H1 (cell line): ENCODE results near the gene SPTBN4. TPM values are rescaled to one million over a fixed set of nuclear protein-coding genes. Genes with fewer than 3 reads are reported as not detected.
A peak's percentile ranks its signal among the peaks of the same experiment; 100 is the strongest.

Experiments used
- HDAC2 ChIP-seq, 2 experiments: fragments of 300-600 bp in 1 of 2; sonication (generic) in 1 of 2; IDR thresholded peaks; 2 replicates each; pipeline ENCODE4 v1.6.1; 2011 to 2012; ENCODE audit warnings: low read depth in 2 of 2, low read length in 2 of 2, mild to moderate bottlenecking in 2 of 2, moderate library complexity in 2 of 2, borderline replicate concordance in 1 of 2, inconsistent platforms in 1 of 2
- SIN3A ChIP-seq, 2 experiments: IDR thresholded peaks in 1 of 2; conservative IDR thresholded peaks in 1 of 2; 2 replicates each; pipeline ENCODE4 v1.6.1; 2011 to 2012; ENCODE audit warnings: low read length in 2 of 2, improper control_type of control experiment in 1 of 2, low read depth in 1 of 2, mild to moderate bottlenecking in 1 of 2
- SP4 ChIP-seq: IDR thresholded peaks from 2 replicates; pipeline ENCODE4 v1.6.1; 2012; ENCODE audit warnings: low read length, inconsistent platforms
- TAF7 ChIP-seq: optimal IDR thresholded peaks from 2 replicates; pipeline ENCODE3; 2011; ENCODE audit warnings: low read depth, mild to moderate bottlenecking, inconsistent platforms, low read length, moderate library complexity, borderline replicate concordance
- USF2 ChIP-seq: IDR thresholded peaks from 2 replicates; pipeline ENCODE4 v1.6.1; 2011; ENCODE audit warnings: low read length, improper control_type of control experiment
- polyA plus RNA-seq, 7 experiments: library from polyadenylated mRNA; depleted of rRNA in 3 of 7; stranded (reverse) in 5 of 7; unstranded in 2 of 7; fragments of >200 nt in 5 of 7; fragments of 200-250 nt in 2 of 7; gene quantifications; 1 replicate in 5 of 7; 2 replicates in 1 of 7; 4 replicates in 1 of 7; pipeline versions ENCODE4 v1.2.1 to v1.2.3, GENCODE V29; 2011 to 2013; ENCODE audit warnings: missing spikeins in 2 of 7, mixed read lengths in 2 of 7
- total RNA-seq: library from RNA; stranded (reverse); fragmentation: NEBNext Ultra II Directional; extraction: Animal tissue kit (Norgen Biotek cat#: 25700); gene quantifications from 2 replicates; pipeline ENCODE4 v1.2.1, GENCODE V29; 2021
- TF ChIP-seq, protein P1 (sequence below): fragments of 300-600 bp; sonication (generic); IDR thresholded peaks from 2 replicates; pipeline ENCODE4 v1.7.1; 2012; ENCODE audit warnings: low read length, moderate library complexity, mild to moderate bottlenecking, inconsistent platforms; ENCODE audit not compliant: insufficient replicate concordance

Gene SPTBN4
- total and polyA plus RNA-seq, 2 of the 8 experiments (the other 6 are each of a cell fraction or from before 2014, with no cell fraction given) = 1.9 to 3.0 TPM

- TF ChIP-seq, protein P1, sequence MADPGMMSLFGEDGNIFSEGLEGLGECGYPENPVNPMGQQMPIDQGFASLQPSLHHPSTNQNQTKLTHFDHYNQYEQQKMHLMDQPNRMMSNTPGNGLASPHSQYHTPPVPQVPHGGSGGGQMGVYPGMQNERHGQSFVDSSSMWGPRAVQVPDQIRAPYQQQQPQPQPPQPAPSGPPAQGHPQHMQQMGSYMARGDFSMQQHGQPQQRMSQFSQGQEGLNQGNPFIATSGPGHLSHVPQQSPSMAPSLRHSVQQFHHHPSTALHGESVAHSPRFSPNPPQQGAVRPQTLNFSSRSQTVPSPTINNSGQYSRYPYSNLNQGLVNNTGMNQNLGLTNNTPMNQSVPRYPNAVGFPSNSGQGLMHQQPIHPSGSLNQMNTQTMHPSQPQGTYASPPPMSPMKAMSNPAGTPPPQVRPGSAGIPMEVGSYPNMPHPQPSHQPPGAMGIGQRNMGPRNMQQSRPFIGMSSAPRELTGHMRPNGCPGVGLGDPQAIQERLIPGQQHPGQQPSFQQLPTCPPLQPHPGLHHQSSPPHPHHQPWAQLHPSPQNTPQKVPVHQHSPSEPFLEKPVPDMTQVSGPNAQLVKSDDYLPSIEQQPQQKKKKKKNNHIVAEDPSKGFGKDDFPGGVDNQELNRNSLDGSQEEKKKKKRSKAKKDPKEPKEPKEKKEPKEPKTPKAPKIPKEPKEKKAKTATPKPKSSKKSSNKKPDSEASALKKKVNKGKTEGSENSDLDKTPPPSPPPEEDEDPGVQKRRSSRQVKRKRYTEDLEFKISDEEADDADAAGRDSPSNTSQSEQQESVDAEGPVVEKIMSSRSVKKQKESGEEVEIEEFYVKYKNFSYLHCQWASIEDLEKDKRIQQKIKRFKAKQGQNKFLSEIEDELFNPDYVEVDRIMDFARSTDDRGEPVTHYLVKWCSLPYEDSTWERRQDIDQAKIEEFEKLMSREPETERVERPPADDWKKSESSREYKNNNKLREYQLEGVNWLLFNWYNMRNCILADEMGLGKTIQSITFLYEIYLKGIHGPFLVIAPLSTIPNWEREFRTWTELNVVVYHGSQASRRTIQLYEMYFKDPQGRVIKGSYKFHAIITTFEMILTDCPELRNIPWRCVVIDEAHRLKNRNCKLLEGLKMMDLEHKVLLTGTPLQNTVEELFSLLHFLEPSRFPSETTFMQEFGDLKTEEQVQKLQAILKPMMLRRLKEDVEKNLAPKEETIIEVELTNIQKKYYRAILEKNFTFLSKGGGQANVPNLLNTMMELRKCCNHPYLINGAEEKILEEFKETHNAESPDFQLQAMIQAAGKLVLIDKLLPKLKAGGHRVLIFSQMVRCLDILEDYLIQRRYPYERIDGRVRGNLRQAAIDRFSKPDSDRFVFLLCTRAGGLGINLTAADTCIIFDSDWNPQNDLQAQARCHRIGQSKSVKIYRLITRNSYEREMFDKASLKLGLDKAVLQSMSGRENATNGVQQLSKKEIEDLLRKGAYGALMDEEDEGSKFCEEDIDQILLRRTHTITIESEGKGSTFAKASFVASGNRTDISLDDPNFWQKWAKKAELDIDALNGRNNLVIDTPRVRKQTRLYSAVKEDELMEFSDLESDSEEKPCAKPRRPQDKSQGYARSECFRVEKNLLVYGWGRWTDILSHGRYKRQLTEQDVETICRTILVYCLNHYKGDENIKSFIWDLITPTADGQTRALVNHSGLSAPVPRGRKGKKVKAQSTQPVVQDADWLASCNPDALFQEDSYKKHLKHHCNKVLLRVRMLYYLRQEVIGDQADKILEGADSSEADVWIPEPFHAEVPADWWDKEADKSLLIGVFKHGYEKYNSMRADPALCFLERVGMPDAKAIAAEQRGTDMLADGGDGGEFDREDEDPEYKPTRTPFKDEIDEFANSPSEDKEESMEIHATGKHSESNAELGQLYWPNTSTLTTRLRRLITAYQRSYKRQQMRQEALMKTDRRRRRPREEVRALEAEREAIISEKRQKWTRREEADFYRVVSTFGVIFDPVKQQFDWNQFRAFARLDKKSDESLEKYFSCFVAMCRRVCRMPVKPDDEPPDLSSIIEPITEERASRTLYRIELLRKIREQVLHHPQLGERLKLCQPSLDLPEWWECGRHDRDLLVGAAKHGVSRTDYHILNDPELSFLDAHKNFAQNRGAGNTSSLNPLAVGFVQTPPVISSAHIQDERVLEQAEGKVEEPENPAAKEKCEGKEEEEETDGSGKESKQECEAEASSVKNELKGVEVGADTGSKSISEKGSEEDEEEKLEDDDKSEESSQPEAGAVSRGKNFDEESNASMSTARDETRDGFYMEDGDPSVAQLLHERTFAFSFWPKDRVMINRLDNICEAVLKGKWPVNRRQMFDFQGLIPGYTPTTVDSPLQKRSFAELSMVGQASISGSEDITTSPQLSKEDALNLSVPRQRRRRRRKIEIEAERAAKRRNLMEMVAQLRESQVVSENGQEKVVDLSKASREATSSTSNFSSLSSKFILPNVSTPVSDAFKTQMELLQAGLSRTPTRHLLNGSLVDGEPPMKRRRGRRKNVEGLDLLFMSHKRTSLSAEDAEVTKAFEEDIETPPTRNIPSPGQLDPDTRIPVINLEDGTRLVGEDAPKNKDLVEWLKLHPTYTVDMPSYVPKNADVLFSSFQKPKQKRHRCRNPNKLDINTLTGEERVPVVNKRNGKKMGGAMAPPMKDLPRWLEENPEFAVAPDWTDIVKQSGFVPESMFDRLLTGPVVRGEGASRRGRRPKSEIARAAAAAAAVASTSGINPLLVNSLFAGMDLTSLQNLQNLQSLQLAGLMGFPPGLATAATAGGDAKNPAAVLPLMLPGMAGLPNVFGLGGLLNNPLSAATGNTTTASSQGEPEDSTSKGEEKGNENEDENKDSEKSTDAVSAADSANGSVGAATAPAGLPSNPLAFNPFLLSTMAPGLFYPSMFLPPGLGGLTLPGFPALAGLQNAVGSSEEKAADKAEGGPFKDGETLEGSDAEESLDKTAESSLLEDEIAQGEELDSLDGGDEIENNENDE = no peak
- peak in 1 of 2 experiments; percentile 88; a peak in 2 of 4 replicates for TF ChIP-seq HDAC2 (IDR thresholded peaks at IDR 0.05; ENCODE audit: borderline replicate concordance in 1 of 2, low read depth in 2 of 2, low read length in 2 of 2)
- peak; percentile 48 to 63; a peak in 2 of 4 replicates for TF ChIP-seq SIN3A (conservative IDR thresholded peaks at IDR 0.05 in 1 of 2, IDR thresholded peaks at IDR 0.05 in 1 of 2; ENCODE audit: low read depth in 1 of 2, low read length in 2 of 2)
- TF ChIP-seq USF2 = no peak
- TF ChIP-seq TAF7 = peak; percentile 68
- TF ChIP-seq SP4 = peak; percentile 88; the same call in 1 of the 2 replicates
Measured at GRCh38 chr19:40603389-40604170, 136.8 kb downstream of the SPTBN4 start (continued).
